BLaER1 treated with 17β-estradiol and CSF1 and Interleukin-3, amounts not matched to agents 10 nM and 100 nM (cell line): Measurements from ENCODE around the gene SLC22A4.

Experiments
- H3K27ac ChIP-seq, 11 experiments: shearing (Covaris generic); formaldehyde crosslinking; 2 replicates each; pipeline ENCODE4 v1.8.1; 2022
- H3K27me3 ChIP-seq, 11 experiments: shearing (Covaris generic); formaldehyde crosslinking; 2 replicates each; pipeline ENCODE4 v1.8.1; 2022
- H3K36me3 ChIP-seq, 11 experiments: shearing (Covaris generic); formaldehyde crosslinking; 2 replicates each; pipeline ENCODE4 v1.8.1; 2022
- H3K4me1 ChIP-seq, 10 experiments: shearing (Covaris generic); formaldehyde crosslinking; 2 replicates each; pipeline ENCODE4 v1.8.1; 2022
- H3K4me2 ChIP-seq, 11 experiments: shearing (Covaris generic); formaldehyde crosslinking; 2 replicates each; pipeline ENCODE4 v1.8.1; 2022
- H3K4me3 ChIP-seq, 10 experiments: shearing (Covaris generic); formaldehyde crosslinking; 2 replicates each; pipeline ENCODE4 v1.8.1; 2022
- H3K9ac ChIP-seq, 11 experiments: shearing (Covaris generic); formaldehyde crosslinking; 2 replicates each; pipeline ENCODE4 v1.8.1; 2022
- H3K9me3 ChIP-seq, 11 experiments: shearing (Covaris generic); formaldehyde crosslinking; replicated peaks in 1 of 11; 2 replicates each; pipeline ENCODE4 v1.8.1; 2022
- H4K20me1 ChIP-seq, 11 experiments: shearing (Covaris generic); formaldehyde crosslinking; 2 replicates each; pipeline ENCODE4 v1.8.1; 2022
- Cebpa-rat ChIP-seq, 11 experiments: shearing (Covaris generic); IDR thresholded peaks; 2 replicates each; pipeline ENCODE4 v1.8.1; 2022

Gene SLC22A4

GRCh38 chr5:132295505-132296411 is 1.6 kb downstream of the SLC22A4 start:
- Histone ChIP-seq H3K4me2 (peak overlapping the region; percentile 91 to 100 (median 96)), H3K4me3 (peak overlapping the region; percentile 62 to 95 (median 80)), H3K9me3 (no peaks in the 10 kb centered on the region), H3K27ac (peak overlapping the region in 10 of 11 experiments; percentile 90 to 98 (median 94); a peak in 20 of 22 replicates), H3K9ac (peak overlapping the region in 10 of 11 experiments; percentile 83 to 98 (median 90); a peak in 20 of 22 replicates), H4K20me1 (peaks cover 0 to 73% (median 17%) of the 10 kb centered on the region in 11 experiments; a peak in 18 of 22 replicates), H3K27me3 (peaks cover 0 to 17% (median 0%) of the 10 kb centered on the region in 11 experiments; a peak in 7 of 22 replicates), H3K4me1 (peaks cover 38 to 77% (median 52%) of the 10 kb centered on the region in 10 experiments), H3K36me3 (peaks cover 0 to 22% (median 0%) of the 10 kb centered on the region in 11 experiments; a peak in 7 of 22 replicates)
- TF ChIP-seq Cebpa-rat (IDR thresholded peaks at IDR 0.05), result no peak

- peaks cover 0 to 29% (median 0%) of the 10 kb centered on the region in 11 experiments; a peak in 10 of 22 replicates for H3K36me3 ChIP-seq
- H3K9ac ChIP-seq, result peak overlapping the region in 9 of 11 experiments; percentile 83 to 98 (median 91); a peak in 18 of 22 replicates
- peaks cover 0 to 17% (median 0%) of the 10 kb centered on the region in 11 experiments; a peak in 7 of 22 replicates for H3K27me3 ChIP-seq
- peaks cover 38 to 77% (median 56%) of the 10 kb centered on the region in 10 experiments for H3K4me1 ChIP-seq
- H3K27ac ChIP-seq, result peak overlapping the region in 9 of 11 experiments; percentile 90 to 98 (median 96); a peak in 18 of 22 replicates
- peak overlapping the region in 9 of 10 experiments; percentile 29 to 95 (median 83); a peak in 16 of 20 replicates for H3K4me3 ChIP-seq
- H3K9me3 ChIP-seq, result no peaks in the 10 kb centered on the region
- peaks cover 0 to 73% (median 25%) of the 10 kb centered on the region in 11 experiments; a peak in 18 of 22 replicates for H4K20me1 ChIP-seq
- TF ChIP-seq Cebpa-rat (IDR thresholded peaks at IDR 0.05), result no peak
- H3K4me2 ChIP-seq, result peak overlapping the region; percentile 91 to 100 (median 96)
Measured at GRCh38 chr5:132296412-132297016, 2.3 kb downstream of the SLC22A4 start.

- H3K27me3 ChIP-seq, result peaks cover 0 to 17% (median 0%) of the 10 kb centered on the region in 11 experiments; a peak in 7 of 22 replicates
- peak overlapping the region in 10 of 11 experiments; percentile 91 to 100 (median 96); a peak in 20 of 22 replicates for H3K4me2 ChIP-seq
- H3K4me1 ChIP-seq, result peaks cover 35 to 77% (median 51%) of the 10 kb centered on the region in 10 experiments
- TF ChIP-seq Cebpa-rat (IDR thresholded peaks at IDR 0.05), result no peak
- H4K20me1 ChIP-seq, result peaks cover 0 to 73% (median 33%) of the 10 kb centered on the region in 11 experiments; a peak in 18 of 22 replicates
- no peaks in the 10 kb centered on the region for H3K9me3 ChIP-seq
- H3K27ac ChIP-seq, result peak overlapping the region in 8 of 11 experiments; percentile 90 to 98 (median 94); a peak in 12 of 22 replicates
- peaks cover 0 to 38% (median 0%) of the 10 kb centered on the region in 11 experiments; a peak in 10 of 22 replicates for H3K36me3 ChIP-seq
- peak overlapping the region in 2 of 11 experiments; percentile 11 to 98; a peak in 5 of 22 replicates for H3K9ac ChIP-seq
- peak overlapping the region in 6 of 10 experiments; percentile 75 to 95 (median 84); a peak in 10 of 20 replicates for H3K4me3 ChIP-seq
Measured at GRCh38 chr5:132297211-132297940, 3.2 kb downstream of the SLC22A4 start.

GRCh38 chr5:132298298-132299212 is 4.4 kb downstream of the SLC22A4 start:
- peaks cover 0 to 17% (median 0%) of the 10 kb centered on the region in 11 experiments; a peak in 7 of 22 replicates for H3K27me3 ChIP-seq
- no peak overlapping the region; a peak in 1 of 22 replicates for H3K9ac ChIP-seq
- H3K4me2 ChIP-seq, result peak overlapping the region in 10 of 11 experiments; percentile 74 to 100 (median 96); a peak in 20 of 22 replicates
- peak in 7 of 11 experiments; percentile 18 to 73 (median 61); a peak in 8 of 22 replicates for TF ChIP-seq Cebpa-rat (IDR thresholded peaks at IDR 0.05)
- peaks cover 0 to 47% (median 6%) of the 10 kb centered on the region in 11 experiments; a peak in 10 of 22 replicates for H3K36me3 ChIP-seq
- peaks cover 23 to 72% (median 42%) of the 10 kb centered on the region in 10 experiments for H3K4me1 ChIP-seq
- H3K27ac ChIP-seq, result peak overlapping the region in 10 of 11 experiments; percentile 0 to 98 (median 56); a peak in 14 of 22 replicates
- peaks cover 0 to 85% (median 45%) of the 10 kb centered on the region in 11 experiments; a peak in 18 of 22 replicates for H4K20me1 ChIP-seq
- peak overlapping the region in 3 of 10 experiments; percentile 2 to 95 (median 78); a peak in 4 of 20 replicates for H3K4me3 ChIP-seq
- H3K9me3 ChIP-seq, result peaks cover 0 to 4% (median 0%) of the 10 kb centered on the region in 11 experiments; a peak in 4 of 22 replicates

- Histone ChIP-seq H3K4me3 (no peak overlapping the region), H3K9ac (no peak overlapping the region), H3K4me2 (peak overlapping the region in 2 of 11 experiments; percentile 29 to 95; a peak in 2 of 22 replicates), H3K27me3 (peaks cover 0 to 10% (median 0%) of the 10 kb centered on the region in 11 experiments; a peak in 7 of 22 replicates), H3K27ac (no peak overlapping the region), H3K36me3 (peaks cover 0 to 61% (median 17%) of the 10 kb centered on the region in 11 experiments; a peak in 12 of 22 replicates), H4K20me1 (peaks cover 0 to 94% (median 53%) of the 10 kb centered on the region in 11 experiments; a peak in 18 of 22 replicates), H3K4me1 (peaks cover 16 to 72% (median 42%) of the 10 kb centered on the region in 10 experiments), H3K9me3 (peaks cover 0 to 18% (median 11%) of the 10 kb centered on the region in 11 experiments; a peak in 12 of 22 replicates)
- TF ChIP-seq Cebpa-rat (IDR thresholded peaks at IDR 0.05), result no peak
Measured at GRCh38 chr5:132299917-132300316, 5.7 kb downstream of the SLC22A4 start.

- H3K36me3 ChIP-seq, result peaks cover 0 to 69% (median 26%) of the 10 kb centered on the region in 11 experiments; a peak in 12 of 22 replicates
- H3K27me3 ChIP-seq, result peaks cover 0 to 2% (median 0%) of the 10 kb centered on the region in 11 experiments; a peak in 3 of 22 replicates
- peaks cover 8 to 66% (median 38%) of the 10 kb centered on the region in 10 experiments for H3K4me1 ChIP-seq
- no peak for TF ChIP-seq Cebpa-rat (IDR thresholded peaks at IDR 0.05)
- peaks cover 0 to 97% (median 53%) of the 10 kb centered on the region in 11 experiments; a peak in 18 of 22 replicates for H4K20me1 ChIP-seq
- peaks cover 0 to 26% (median 17%) of the 10 kb centered on the region in 11 experiments; a peak in 15 of 22 replicates for H3K9me3 ChIP-seq
- 0 out of 22 replicates have a peak overlapping the region, but pooled peaks of 2 of the 11 experiments have one; percentile 14 to 17 for H3K27ac ChIP-seq
- H3K4me2 ChIP-seq, result peak overlapping the region in 5 of 11 experiments; percentile 15 to 65 (median 41); a peak in 7 of 22 replicates
- H3K9ac ChIP-seq, result no peak overlapping the region
- H3K4me3 ChIP-seq, result no peak overlapping the region
Measured at GRCh38 chr5:132300577-132301343, 6.6 kb downstream of the SLC22A4 start.
